PC-3 (cell line): ENCODE results near the gene OR2C1. TPM values are rescaled to one million over a fixed set of nuclear protein-coding genes. Genes with fewer than 3 reads are reported as not detected.

Experiments
- ATAC-seq: fragments of 200-7000 bp; cut with Tn5 transposase; 2 replicates; pipeline ENCODE4 v1.9.1; 2020; ENCODE audit warnings: mild to moderate bottlenecking, moderate library complexity
- BruUV-seq: library from RNA; stranded (reverse); fragments of 400-500 nt; replicated peaks from 2 replicates; lab custom pipeline; 2021; lab: Mats Ljungman, UMichigan
- CTCF ChIA-PET: fragments of 300-600 bp; sonication (Branson Sonifier 250); formaldehyde crosslinking; loops from one replicate; lab custom pipeline; 2022; ENCODE audit warnings: antibody characterized with exemption; lab: Charles Lee
- POLR2A ChIA-PET: fragments of 300-600 bp; sonication (Branson Sonifier 250); formaldehyde crosslinking; loops from one replicate; lab custom pipeline; 2022; ENCODE audit warnings: antibody characterized with exemption; ENCODE audit not compliant: unreplicated experiment; lab: Charles Lee
- DNase-seq: peaks from one replicate; pipeline ENCODE4 v3.0.0-alpha.2; 2015
- H2AFZ ChIP-seq: fragments of 300-600 bp; sonication (generic); 2 replicates; pipeline ENCODE4 v1.6.0; 2016; ENCODE audit warnings: antibody characterized with exemption, low read length
- H3F3A ChIP-seq: fragments of 300-600 bp; sonication (generic); one replicate; pipeline ENCODE4 v1.6.0; 2017; ENCODE audit warnings: antibody characterized with exemption, low read length, control low read depth, mild to moderate bottlenecking; ENCODE audit not compliant: unreplicated experiment
- H3K27ac ChIP-seq: fragments of 300-600 bp; sonication (generic); 2 replicates; pipeline ENCODE4 v1.5.1; 2016; ENCODE audit warnings: mild to moderate bottlenecking, low read length
- H3K27me3 ChIP-seq: fragments of 300-600 bp; sonication (generic); 2 replicates; pipeline ENCODE4 v1.6.1; 2016; ENCODE audit warnings: low read length, mixed read lengths
- H3K36me3 ChIP-seq: fragments of 300-600 bp; sonication (generic); 2 replicates; pipeline ENCODE4 v1.6.1; 2016; ENCODE audit warnings: low read depth, mixed run types, low read length, mixed read lengths
- H3K4me1 ChIP-seq: fragments of 300-600 bp; sonication (generic); 2 replicates; pipeline ENCODE4 v1.5.1; 2016; ENCODE audit warnings: low read length; ENCODE audit not compliant: insufficient read depth
- H3K4me2 ChIP-seq: fragments of 300-600 bp; sonication (generic); 2 replicates; pipeline ENCODE4 v1.6.0; 2016; ENCODE audit warnings: low read length
- H3K4me3 ChIP-seq: fragments of 300-600 bp; sonication (generic); 2 replicates; pipeline ENCODE4 v1.5.1; 2016; ENCODE audit warnings: mild to moderate bottlenecking, low read length, mixed read lengths
- H3K79me2 ChIP-seq: fragments of 300-600 bp; sonication (generic); 2 replicates; pipeline ENCODE4 v1.6.1; 2017; ENCODE audit warnings: low read length, mixed read lengths
- H3K9ac ChIP-seq: fragments of 300-600 bp; sonication (generic); 2 replicates; pipeline ENCODE4 v1.6.0; 2016; ENCODE audit warnings: mild to moderate bottlenecking, low read length
- H3K9me2 ChIP-seq: fragments of 300-600 bp; sonication (generic); replicated peaks from 2 replicates; pipeline ENCODE4 v1.6.1; 2016; ENCODE audit warnings: mixed run types, low read length, mixed read lengths
- H3K9me3 ChIP-seq: fragments of 300-600 bp; sonication (generic); 2 replicates; pipeline ENCODE4 v1.6.1; 2016; ENCODE audit warnings: low read length, mixed read lengths
- H4K20me1 ChIP-seq: fragments of 300-600 bp; sonication (generic); 2 replicates; pipeline ENCODE4 v1.6.1; 2016; ENCODE audit warnings: low read length, mixed read lengths
- CTCF ChIP-seq: fragments of 300-600 bp; sonication (generic); conservative IDR thresholded peaks from 2 replicates; pipeline ENCODE4 v1.5.1; 2017; ENCODE audit warnings: antibody characterized with exemption, low read depth, mild to moderate bottlenecking, low read length
- EZH2 ChIP-seq: fragments of 300-600 bp; sonication (generic); IDR thresholded peaks from one replicate; pipeline ENCODE4 v1.6.1; 2017; ENCODE audit warnings: antibody characterized with exemption, mild to moderate bottlenecking, low read length; ENCODE audit not compliant: unreplicated experiment
- EZH2phosphoT487 ChIP-seq: fragments of 300-600 bp; sonication (generic); IDR thresholded peaks from 2 replicates; pipeline ENCODE4 v1.6.1; 2018; ENCODE audit warnings: mild to moderate bottlenecking, antibody characterized with exemption, low read length, borderline replicate concordance
- intact Hi-C: fragments of 100-400 bp; cut with micrococcal nuclease; formaldehyde crosslinking; loops from 2 replicates; pipeline ENCODE4 v1.9.0; 2023
- total RNA-seq: library from RNA; depleted of rRNA; stranded (reverse); fragments of >200 nt; gene quantifications from 2 replicates; pipeline ENCODE4 v1.2.3, GENCODE V29; 2014

The OR2C1 gene
- total RNA-seq, 1 experiment from 2014 or later, result not detected

DNA sequence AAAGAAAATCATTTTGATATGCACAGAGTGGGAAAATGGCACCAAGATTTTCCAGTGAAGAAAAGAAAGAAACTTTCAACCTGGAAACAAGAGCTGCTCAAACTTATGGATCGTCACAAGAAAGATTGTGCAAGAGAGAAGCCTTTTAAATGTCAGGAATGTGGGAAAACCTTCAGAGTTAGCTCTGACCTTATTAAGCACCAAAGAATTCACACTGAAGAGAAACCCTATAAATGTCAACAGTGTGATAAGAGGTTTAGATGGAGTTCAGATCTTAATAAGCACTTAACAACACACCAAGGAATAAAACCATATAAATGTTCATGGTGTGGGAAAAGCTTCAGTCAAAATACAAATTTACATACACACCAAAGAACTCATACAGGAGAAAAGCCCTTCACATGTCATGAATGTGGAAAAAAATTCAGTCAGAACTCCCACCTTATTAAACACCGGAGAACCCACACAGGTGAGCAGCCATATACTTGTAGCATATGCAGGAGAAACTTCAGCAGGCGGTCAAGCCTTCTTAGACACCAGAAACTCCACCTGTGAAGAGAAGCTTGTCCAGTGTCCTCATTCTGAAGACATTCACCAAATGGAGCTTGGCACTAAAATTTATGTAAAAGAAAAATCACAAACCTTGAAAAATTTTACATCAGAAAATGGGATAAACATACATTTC lies 38.2 kb upstream of the OR2C1 start:
- TF ChIP-seq EZH2phosphoT487, result no peak
- TF ChIP-seq EZH2, result no peak
- no peak for TF ChIP-seq CTCF
- H3K27me3 ChIP-seq, result no peaks in the 10 kb centered on the region
- no peak overlapping the region for H2AFZ ChIP-seq
- H3K4me2 ChIP-seq, result no peak overlapping the region
- H3K27ac ChIP-seq, result no peak overlapping the region
- no peak for DNase-seq
- no TSS peak for BruUV-seq
- H3K79me2 ChIP-seq, result no peaks in the 10 kb centered on the region
- no peaks in the 10 kb centered on the region for H3K4me1 ChIP-seq
- peaks cover 36% of the 10 kb centered on the region for H3K9me3 ChIP-seq
- CTCF ChIA-PET, result no interaction called here
- peaks cover 46% of the 10 kb centered on the region for H3K36me3 ChIP-seq
- POLR2A ChIA-PET, result no interaction called here
- H3K9ac ChIP-seq, result no peak overlapping the region
- H3K9me2 ChIP-seq, result no peaks in the 10 kb centered on the region
- H4K20me1 ChIP-seq, result no peaks in the 10 kb centered on the region
- no peak for ATAC-seq
- H3K4me3 ChIP-seq, result peak overlapping the region; percentile 37; the same call in 1 of the 2 replicates
- intact Hi-C loops, result no loop called here
- no peaks in the 10 kb centered on the region for H3F3A ChIP-seq

DNA sequence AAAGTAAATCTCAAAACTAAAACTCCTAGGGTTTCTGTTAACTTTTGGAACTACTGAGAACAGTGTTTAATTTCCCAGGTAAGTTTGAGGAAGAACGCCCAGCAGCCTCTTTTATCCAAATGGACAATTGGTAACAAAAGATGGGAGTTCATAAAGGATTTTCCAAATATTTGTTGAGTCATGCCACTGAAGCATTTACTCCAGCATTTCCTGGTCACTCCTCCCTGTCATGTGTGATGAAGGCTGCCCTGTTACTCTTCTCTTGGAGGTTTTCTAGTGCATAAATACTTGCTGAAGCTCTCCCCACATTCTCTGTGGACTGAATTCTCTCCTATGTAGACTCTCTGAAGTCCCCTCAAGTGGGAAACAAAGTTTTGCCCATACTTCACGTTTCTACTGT lies 33.9 kb upstream of the OR2C1 start:
- Histone ChIP-seq H3K27ac (no peak overlapping the region), H4K20me1 (no peaks in the 10 kb centered on the region), H3K4me2 (no peak overlapping the region), H3K4me3 (no peak overlapping the region), H3K9me3 (peaks cover 21% of the 10 kb centered on the region), H2AFZ (no peak overlapping the region), H3K27me3 (no peaks in the 10 kb centered on the region), H3K79me2 (no peaks in the 10 kb centered on the region), H3K9me2 (no peaks in the 10 kb centered on the region), H3K36me3 (peaks cover 15% of the 10 kb centered on the region), H3K9ac (no peak overlapping the region), H3F3A (no peaks in the 10 kb centered on the region), H3K4me1 (no peaks in the 10 kb centered on the region)
- no peak for TF ChIP-seq EZH2
- TF ChIP-seq EZH2phosphoT487, result no peak
- intact Hi-C loops, result no loop called here
- ChIA-PET CTCF (no interaction called here), POLR2A (interaction anchor here (0.6 kb wide), 1 partner anchor 52 kb away, joined by 4 read pairs; no protein-coding TSS in a partner anchor)
- ATAC-seq (no peak), DNase-seq (no peak)
- no TSS peak for BruUV-seq

GRCh38 chr16:3327514-3327913 lies 28.2 kb upstream of the OR2C1 start:
- Histone ChIP-seq H2AFZ (no peak overlapping the region), H3K9me2 (no peaks in the 10 kb centered on the region), H3K79me2 (no peaks in the 10 kb centered on the region), H3K9me3 (no peaks in the 10 kb centered on the region), H3K27ac (no peak overlapping the region), H3K36me3 (no peaks in the 10 kb centered on the region), H3K9ac (no peak overlapping the region), H4K20me1 (no peaks in the 10 kb centered on the region), H3K27me3 (no peaks in the 10 kb centered on the region), H3K4me2 (no peak overlapping the region), H3F3A (no peaks in the 10 kb centered on the region), H3K4me3 (no peak overlapping the region), H3K4me1 (no peaks in the 10 kb centered on the region)
- TF ChIP-seq CTCF (no peak), EZH2phosphoT487 (no peak)
- DNase-seq (no peak), ATAC-seq (no peak)
- POLR2A ChIA-PET, result no interaction called here
- intact Hi-C loops, result no loop called here
- BruUV-seq, result no TSS peak
- CTCF ChIA-PET, result no interaction called here
